Lung (tissue), 12 donors: ENCODE measurements around the gene OR1N1. TPM values are rescaled to one million over a fixed set of nuclear protein-coding genes. Genes with fewer than 3 reads are reported as not detected.
"Not testable (repeated sequence)": the region's sequence is repeated elsewhere in the genome, so short reads cannot be mapped to it uniquely, and the experiment has no call there.

Source experiments
- ATAC-seq: fragments of 200-7000 bp; cut with Tn5 transposase; one replicate; pipeline ENCODE4 v1.9.1; 2020; ENCODE audit warnings: moderate number of reproducible peaks; ENCODE audit not compliant: insufficient read depth, low FRiP score
- DNase-seq, 3 donors: peaks; one replicate each; pipeline ENCODE4 v3.0.0-alpha.2; 2013 to 2017
- H3K27ac ChIP-seq, 2 donors: one replicate each; pipeline ENCODE4 v1.5.1; 2013; ENCODE audit warnings: mild to moderate bottlenecking in 2 of 2, moderate library complexity in 2 of 2, control low read depth in 1 of 2, inconsistent platforms in 1 of 2, low read depth in 1 of 2, low read length in 1 of 2
- H3K27me3 ChIP-seq, 3 donors: one replicate each; pipeline ENCODE4 v1.5.1; 2013; ENCODE audit warnings: low read length in 2 of 3; ENCODE audit not compliant: control insufficient read depth in 3 of 3, insufficient read depth in 3 of 3
- H3K36me3 ChIP-seq, 4 donors: one replicate each; pipeline ENCODE4 v1.5.1; 2013; ENCODE audit warnings: low read length in 4 of 4, mild to moderate bottlenecking in 1 of 4, moderate library complexity in 1 of 4; ENCODE audit not compliant: control insufficient read depth in 4 of 4, insufficient read depth in 4 of 4
- H3K4me1 ChIP-seq, 5 donors: one replicate each; pipeline ENCODE4 v1.5.1; 2013; ENCODE audit warnings: low read length in 5 of 5, mild to moderate bottlenecking in 2 of 5, moderate library complexity in 1 of 5; ENCODE audit not compliant: control insufficient read depth in 5 of 5, insufficient read depth in 5 of 5
- H3K4me3 ChIP-seq: one replicate; pipeline ENCODE4 v1.5.1; 2013; ENCODE audit warnings: mild to moderate bottlenecking, control low read depth, moderate library complexity
- H3K9ac ChIP-seq, 2 donors: one replicate each; pipeline ENCODE4 v1.5.1; 2013; ENCODE audit warnings: low read length in 2 of 2, control low read depth in 1 of 2; ENCODE audit not compliant: insufficient read depth in 1 of 2
- H3K9me3 ChIP-seq, 4 donors: one replicate each; pipeline ENCODE4 v1.5.1; 2013; ENCODE audit warnings: low read length in 3 of 4, mild to moderate bottlenecking in 1 of 4, moderate library complexity in 1 of 4; ENCODE audit not compliant: control insufficient read depth in 4 of 4, insufficient read depth in 3 of 4
- WGBS, 2 donors: extraction: QIAGEN DNeasy Blood & Tissue Kit; methylation state at CpG; one replicate each; pipeline ENCODE4 v1.1.7; 2013; 5-methylcytosine and 5-hydroxymethylcytosine counted together
- polyA plus RNA-seq, 2 donors: library from polyadenylated mRNA; stranded (reverse); fragments of 200-250 nt; gene quantifications; one replicate each; pipeline ENCODE4 v1.2.1, GENCODE V29; 2013
- total RNA-seq, 2 donors: library from RNA; depleted of rRNA in 1 of 2; stranded (reverse); fragments of >200 nt in 1 of 2; gene quantifications; one replicate each; pipeline ENCODE4 v1.2.1, GENCODE V29; 2014 to 2021
- TF ChIP-seq, protein P1 (sequence below): IDR thresholded peaks from 2 replicates; pipeline ENCODE4 v1.5.1; 2012; ENCODE audit warnings: mild to moderate bottlenecking; ENCODE audit errors: control extremely low read depth, extremely low read depth
- donor health status: control.
- donor health status: control.
- donor health status: Bipolar disorder and iron deficiency.
- donor health status: healthy.
- donor health status: DM: yes; HTN: yes; CAD: no.

OR1N1 gene
- total and polyA plus RNA-seq, 4 donors = not detected

DNA sequence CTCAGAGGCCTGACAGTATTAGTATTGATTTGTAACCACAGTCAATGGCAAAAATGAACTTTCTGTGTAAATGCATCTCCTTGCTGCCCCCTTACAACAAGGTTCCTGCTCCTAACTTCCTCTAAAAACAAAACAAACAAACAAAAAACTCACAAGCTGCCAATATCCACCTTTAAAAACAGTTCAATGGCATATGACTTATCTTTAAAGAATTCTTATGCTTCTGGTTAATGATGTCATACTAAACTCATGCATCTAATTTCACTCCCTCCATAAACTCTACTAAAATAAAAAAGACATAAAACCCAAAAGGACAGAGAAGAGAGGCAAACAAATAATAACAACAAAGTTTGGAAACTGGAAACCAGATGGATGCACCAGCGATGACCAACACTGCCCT lies 9.0 kb upstream of the OR1N1 start:
- no peak for ATAC-seq
- Histone ChIP-seq H3K9me3 (no peaks in the 10 kb centered on the region), H3K9ac (no peak overlapping the region), H3K4me3 (no peak overlapping the region), H3K36me3 (no peaks in the 10 kb centered on the region), H3K27ac (no peak overlapping the region), H3K27me3 (no peaks in the 10 kb centered on the region), H3K4me1 (no peaks in the 10 kb centered on the region)
- WGBS, 2 donors = 89 to 90% methylated on average over 1 of the region's 1 CpG
- TF ChIP-seq, protein P1, sequence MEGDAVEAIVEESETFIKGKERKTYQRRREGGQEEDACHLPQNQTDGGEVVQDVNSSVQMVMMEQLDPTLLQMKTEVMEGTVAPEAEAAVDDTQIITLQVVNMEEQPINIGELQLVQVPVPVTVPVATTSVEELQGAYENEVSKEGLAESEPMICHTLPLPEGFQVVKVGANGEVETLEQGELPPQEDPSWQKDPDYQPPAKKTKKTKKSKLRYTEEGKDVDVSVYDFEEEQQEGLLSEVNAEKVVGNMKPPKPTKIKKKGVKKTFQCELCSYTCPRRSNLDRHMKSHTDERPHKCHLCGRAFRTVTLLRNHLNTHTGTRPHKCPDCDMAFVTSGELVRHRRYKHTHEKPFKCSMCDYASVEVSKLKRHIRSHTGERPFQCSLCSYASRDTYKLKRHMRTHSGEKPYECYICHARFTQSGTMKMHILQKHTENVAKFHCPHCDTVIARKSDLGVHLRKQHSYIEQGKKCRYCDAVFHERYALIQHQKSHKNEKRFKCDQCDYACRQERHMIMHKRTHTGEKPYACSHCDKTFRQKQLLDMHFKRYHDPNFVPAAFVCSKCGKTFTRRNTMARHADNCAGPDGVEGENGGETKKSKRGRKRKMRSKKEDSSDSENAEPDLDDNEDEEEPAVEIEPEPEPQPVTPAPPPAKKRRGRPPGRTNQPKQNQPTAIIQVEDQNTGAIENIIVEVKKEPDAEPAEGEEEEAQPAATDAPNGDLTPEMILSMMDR = no peak
- DNase-seq = no peak

DNA sequence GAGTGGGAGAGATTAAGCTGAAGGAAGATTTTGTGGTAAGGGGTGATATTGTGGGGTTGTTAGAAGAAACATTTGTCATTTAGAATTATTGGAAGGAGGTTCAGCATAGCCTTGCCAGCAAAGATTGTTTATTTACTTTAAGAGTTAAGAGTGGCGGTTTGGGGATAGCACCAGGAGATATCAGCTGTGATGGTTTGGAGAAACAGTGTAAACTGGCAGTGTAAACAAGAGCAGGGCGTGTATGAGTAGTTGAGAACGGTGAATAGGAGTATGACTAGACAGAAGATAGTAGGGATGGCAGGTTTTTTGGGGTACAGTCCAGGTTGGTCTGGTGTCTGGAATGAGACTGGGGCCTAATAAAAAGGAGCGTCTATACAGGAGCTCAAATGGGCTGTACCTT lies 4.1 kb upstream of the OR1N1 start:
- not testable (repeated sequence) for H3K36me3 ChIP-seq, H3K27me3 ChIP-seq, H3K27ac ChIP-seq, H3K9ac ChIP-seq, ATAC-seq, H3K4me1 ChIP-seq, H3K9me3 ChIP-seq, H3K4me3 ChIP-seq, DNase-seq
- 66 to 73% methylated on average over 4 of the region's 4 CpGs for WGBS, 2 donors

DNA sequence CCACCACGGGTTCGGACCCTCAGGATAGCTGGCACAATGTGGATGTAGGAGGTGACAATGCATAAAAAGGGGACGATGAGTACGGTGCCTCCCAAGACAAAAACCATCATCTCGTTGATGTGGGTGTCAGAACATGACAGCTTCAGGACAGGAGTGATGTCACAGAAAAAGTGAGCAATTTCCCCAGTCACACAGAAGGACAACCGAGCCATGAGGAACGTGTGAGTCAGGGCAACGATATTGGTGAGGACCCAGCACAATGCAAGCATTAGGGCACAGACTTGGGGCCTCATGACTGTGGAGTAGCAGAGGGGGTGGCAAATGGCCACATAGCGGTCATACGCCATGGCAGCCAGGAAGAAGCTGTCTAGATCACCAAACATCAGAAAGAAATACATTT lies 491 bp downstream of the OR1N1 start:
- DNase-seq = no peak

DNA sequence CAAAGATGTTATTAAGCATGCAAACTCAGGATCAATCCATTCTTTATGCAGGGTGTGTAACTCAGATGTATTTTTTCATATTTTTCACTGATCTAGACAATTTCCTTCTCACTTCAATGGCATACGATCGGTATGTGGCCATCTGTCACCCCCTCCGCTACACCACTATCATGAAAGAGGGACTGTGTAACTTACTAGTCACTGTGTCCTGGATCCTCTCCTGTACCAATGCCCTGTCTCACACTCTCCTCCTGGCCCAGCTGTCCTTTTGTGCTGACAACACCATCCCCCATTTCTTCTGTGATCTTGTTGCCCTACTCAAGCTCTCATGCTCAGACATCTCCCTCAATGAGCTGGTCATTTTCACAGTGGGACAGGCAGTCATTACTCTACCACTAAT lies 7.7 kb downstream of the OR1N1 start:
- ATAC-seq = no peak
- Histone ChIP-seq H3K9ac (no peak overlapping the region), H3K4me3 (no peak overlapping the region), H3K9me3 (no peaks in the 10 kb centered on the region), H3K27ac (no peak overlapping the region), H3K36me3 (no peaks in the 10 kb centered on the region), H3K27me3 (peaks cover 0 to 2% (median 0%) of the 10 kb centered on the region in 3 donors), H3K4me1 (no peaks in the 10 kb centered on the region)
- 88 to 99% methylated on average over 3 of the region's 3 CpGs for WGBS, 2 donors
- no peak for DNase-seq
- TF ChIP-seq, protein P1 = no peak

More for the DNA sequence above, 491 bp downstream of the OR1N1 start:
- no peak overlapping the region for H3K4me3 ChIP-seq
- no peaks in the 10 kb centered on the region for H3K27me3 ChIP-seq
- TF ChIP-seq, protein P1 = no peak
- H3K4me1 ChIP-seq = no peaks in the 10 kb centered on the region
- no peak overlapping the region for H3K27ac ChIP-seq
- H3K36me3 ChIP-seq = no peaks in the 10 kb centered on the region
- no peak for ATAC-seq
- no peak overlapping the region for H3K9ac ChIP-seq
- WGBS, 2 donors = 83 to 90% methylated on average over 10 of the region's 10 CpGs
- peaks cover 0 to 3% (median 0%) of the 10 kb centered on the region in 4 donors for H3K9me3 ChIP-seq
